CD4-positive, CD25-positive, alpha-beta regulatory T cell (primary cell): ENCODE measurements around the gene MYRF. TPM values are rescaled to one million over a fixed set of nuclear protein-coding genes. Genes with fewer than 3 reads are reported as not detected.

ENCODE experiments used
- ATAC-seq, 2 donors: fragments of 150-1000 bp; cut with Tn5 transposase; one replicate each; pipeline ENCODE4 v1.10.0; 2021; ENCODE audit warnings: low read depth in 2 of 2, moderate number of reproducible peaks in 2 of 2, moderate library complexity in 1 of 2
- DNase-seq, 3 donors: peaks; one replicate each; pipeline versions ENCODE4 v3.0.0 to v3.0.0-alpha.2; 2012 to 2022; ENCODE audit warnings: mixed read lengths in 1 of 3
- H3K27ac ChIP-seq: one replicate; pipeline ENCODE4 v1.7.0; 2013; ENCODE audit warnings: mild to moderate bottlenecking, low read length; ENCODE audit not compliant: insufficient read depth, poor library complexity, severe bottlenecking
- H3K27me3 ChIP-seq: one replicate; pipeline ENCODE4 v1.7.0; 2013; ENCODE audit warnings: low read length; ENCODE audit not compliant: control insufficient read depth, insufficient read depth
- H3K36me3 ChIP-seq: one replicate; pipeline ENCODE4 v1.7.0; 2013; ENCODE audit warnings: mild to moderate bottlenecking, low read length, moderate library complexity; ENCODE audit not compliant: control insufficient read depth, insufficient read depth
- H3K4me1 ChIP-seq: 2 replicates; pipeline ENCODE4 v1.7.0; 2013; ENCODE audit warnings: mild to moderate bottlenecking, low read length; ENCODE audit not compliant: insufficient read depth, control insufficient read depth, poor library complexity, severe bottlenecking
- H3K4me3 ChIP-seq: one replicate; pipeline ENCODE4 v1.7.0; 2013; ENCODE audit warnings: low read depth, mild to moderate bottlenecking, low read length, moderate library complexity
- H3K9me3 ChIP-seq, 2 experiments: 1 replicate in 1 of 2; 2 replicates in 1 of 2; pipeline ENCODE4 v1.7.0; 2013; ENCODE audit warnings: low read length in 2 of 2, mild to moderate bottlenecking in 1 of 2, moderate library complexity in 1 of 2; ENCODE audit not compliant: control insufficient read depth in 2 of 2
- H3K27ac Mint-ChIP-seq, 3 donors: one replicate each; pipeline ENCODE4 v1.8.0; 2020 to 2022; ENCODE audit warnings: mild to moderate bottlenecking in 3 of 3, mixed read lengths in 3 of 3, moderate library complexity in 2 of 3
- H3K27me3 Mint-ChIP-seq: one replicate; pipeline ENCODE4 v1.8.0; 2022; ENCODE audit warnings: mild to moderate bottlenecking, mixed read lengths
- H3K36me3 Mint-ChIP-seq: one replicate; pipeline ENCODE4 v1.8.0; 2020; ENCODE audit warnings: mixed read lengths
- H3K4me1 Mint-ChIP-seq, 4 donors: one replicate each; pipeline ENCODE4 v1.8.0; 2020 to 2022; ENCODE audit warnings: mixed read lengths in 4 of 4, mild to moderate bottlenecking in 1 of 4
- H3K4me3 Mint-ChIP-seq, 4 donors: one replicate each; pipeline ENCODE4 v1.8.0; 2020 to 2022; ENCODE audit warnings: mild to moderate bottlenecking in 4 of 4, mixed read lengths in 4 of 4, moderate library complexity in 3 of 4
- H3K9me3 Mint-ChIP-seq, 7 donors: one replicate each; pipeline ENCODE4 v1.8.0; 2020 to 2022; ENCODE audit warnings: mixed read lengths in 7 of 7, mild to moderate bottlenecking in 3 of 7, moderate library complexity in 2 of 7
- polyA plus RNA-seq, 4 donors: library from polyadenylated mRNA; unstranded; fragments of 300-500 nt; fragmentation: Illumina TruSeq; gene quantifications; one replicate each; pipeline ENCODE4 v1.2.3, GENCODE V29; 2021
- total RNA-seq: library from RNA; stranded (reverse); gene quantifications from one replicate; pipeline ENCODE4 v1.2.3, GENCODE V29; 2022

The MYRF gene
- total and polyA plus RNA-seq, 5 donors from 2014 or later: 0.20 to 0.74 (median 0.30) TPM; not detected in 2

DNA sequence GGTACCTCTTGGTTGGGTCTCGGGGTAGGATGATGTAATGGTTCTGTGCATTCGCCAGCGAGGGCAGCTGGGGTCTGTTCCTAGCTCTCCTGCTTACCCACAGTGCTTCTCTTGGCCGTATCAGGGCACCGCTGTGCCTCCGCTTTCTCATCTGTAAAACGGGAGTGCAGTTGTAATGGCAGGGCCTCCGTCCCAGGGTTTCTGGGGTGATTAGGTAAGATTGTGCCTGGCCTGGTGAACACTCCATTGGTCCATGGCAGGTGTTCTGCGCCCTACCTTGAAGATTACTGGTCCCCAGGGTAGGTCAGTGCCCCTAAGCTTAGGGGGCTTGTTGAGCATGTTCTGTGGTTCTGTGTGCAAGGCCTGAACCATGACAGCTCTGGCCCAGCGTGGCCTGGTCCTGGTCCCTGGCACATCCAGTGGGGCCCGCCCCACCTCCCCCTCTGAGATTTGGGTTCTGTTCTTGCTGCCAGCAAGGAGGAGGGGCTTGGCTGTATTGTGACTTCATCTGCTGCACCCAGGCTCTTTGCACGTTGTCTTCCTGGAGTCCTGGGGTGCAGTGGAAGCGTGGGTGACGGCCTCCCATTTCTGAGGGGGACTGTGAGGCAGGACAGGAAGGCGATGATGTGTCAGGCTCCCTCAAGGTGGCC is 4.9 kb downstream of the MYRF start:
- H3K27me3 ChIP-seq: no peaks in the 10 kb centered on the region
- Mint-ChIP-seq H3K4me3 (no peak overlapping the region), H3K36me3 (no peaks in the 10 kb centered on the region), H3K4me1 (peaks cover 0 to 20% (median 8%) of the 10 kb centered on the region in 4 donors), H3K9me3 (peaks cover 0 to 2% (median 0%) of the 10 kb centered on the region in 7 donors), H3K27me3 (peaks cover 13% of the 10 kb centered on the region), H3K27ac (no peak overlapping the region)
- DNase-seq: no peak
- H3K9me3 ChIP-seq: no peaks in the 10 kb centered on the region
- H3K4me3 ChIP-seq: no peak overlapping the region
- H3K27ac ChIP-seq: no peak overlapping the region
- H3K36me3 ChIP-seq: no peaks in the 10 kb centered on the region
- H3K4me1 ChIP-seq: peaks cover 14% of the 10 kb centered on the region
- no peak for ATAC-seq

DNA sequence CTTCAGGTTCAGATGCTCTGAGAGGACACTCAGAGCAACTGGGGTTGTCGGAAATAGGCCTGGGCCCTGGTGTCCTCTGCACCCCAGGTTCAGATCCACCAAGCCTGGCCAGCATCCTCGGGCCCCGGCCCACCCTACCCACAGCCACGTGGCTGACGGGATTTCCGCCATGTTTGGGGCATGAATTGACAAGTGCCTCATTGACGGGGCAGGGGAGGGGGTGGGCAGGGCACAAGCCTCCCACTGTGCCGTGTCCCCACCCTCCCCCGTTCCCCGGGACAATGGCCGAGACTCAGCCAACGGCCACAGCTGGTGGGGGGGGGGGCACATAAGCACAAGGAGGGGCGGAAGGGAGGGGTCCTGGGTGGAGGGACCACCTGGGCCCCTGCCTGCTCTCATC is 8.5 kb downstream of the MYRF start:
- Histone ChIP-seq H3K36me3 (no peaks in the 10 kb centered on the region), H3K4me3 (no peak overlapping the region), H3K9me3 (no peaks in the 10 kb centered on the region), H3K27me3 (no peaks in the 10 kb centered on the region), H3K4me1 (peaks cover 8% of the 10 kb centered on the region), H3K27ac (no peak overlapping the region)
- Mint-ChIP-seq H3K27me3 (no peaks in the 10 kb centered on the region), H3K27ac (no peak overlapping the region), H3K4me1 (peaks cover 0 to 13% (median 4%) of the 10 kb centered on the region in 4 donors), H3K4me3 (no peak overlapping the region), H3K36me3 (no peaks in the 10 kb centered on the region), H3K9me3 (no peaks in the 10 kb centered on the region)
- no peak for DNase-seq
- ATAC-seq: no peak

DNA sequence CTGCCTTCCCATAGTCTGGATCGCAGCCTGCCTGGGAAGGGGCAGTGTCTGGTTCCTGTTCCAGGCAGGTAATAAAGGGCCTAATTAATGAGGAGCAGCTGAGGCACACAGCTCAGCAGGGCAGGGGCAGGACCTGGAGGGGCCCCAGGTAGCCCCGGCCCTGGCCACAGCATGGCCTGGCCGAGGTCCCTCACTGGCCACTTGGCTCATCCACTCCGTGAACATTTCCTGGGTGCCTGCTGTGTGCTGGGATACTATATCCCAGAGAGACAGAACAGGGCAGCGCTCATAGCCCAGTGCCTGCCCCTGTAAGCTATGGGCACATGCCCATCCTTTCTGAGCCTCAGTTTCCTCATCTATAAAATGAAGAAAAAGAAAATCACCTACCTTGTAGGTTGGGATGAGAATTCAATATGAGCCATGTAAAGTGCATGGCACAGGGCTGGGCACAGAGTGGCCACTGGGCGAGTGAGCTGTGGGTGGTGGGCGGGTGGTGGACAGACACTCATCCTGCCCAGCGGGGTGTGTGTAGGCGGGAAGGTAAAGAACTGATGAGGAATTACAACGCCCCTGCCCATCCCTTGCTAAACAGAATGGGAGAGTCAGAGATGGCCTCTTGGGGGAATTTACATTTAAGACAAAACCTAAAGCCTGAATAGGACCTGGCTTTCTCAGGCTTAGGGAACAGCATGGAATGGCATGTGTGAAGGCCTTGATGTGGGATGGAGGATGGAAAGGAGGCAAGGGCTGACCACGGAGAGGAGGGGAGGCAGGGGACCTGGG is 9.2 kb downstream of the MYRF start:
- Histone ChIP-seq H3K9me3 (no peaks in the 10 kb centered on the region), H3K4me1 (peaks cover 1% of the 10 kb centered on the region), H3K36me3 (no peaks in the 10 kb centered on the region), H3K27me3 (no peaks in the 10 kb centered on the region), H3K4me3 (no peak overlapping the region), H3K27ac (no peak overlapping the region)
- no peaks in the 10 kb centered on the region for H3K9me3 Mint-ChIP-seq
- H3K27me3 Mint-ChIP-seq: no peaks in the 10 kb centered on the region
- H3K27ac Mint-ChIP-seq: peak overlapping the region in 1 of 3 donors; percentile 29
- ATAC-seq (no peak), DNase-seq (no peak)
- H3K36me3 Mint-ChIP-seq: no peaks in the 10 kb centered on the region
- peaks cover 0 to 7% (median 2%) of the 10 kb centered on the region in 4 donors for H3K4me1 Mint-ChIP-seq
- no peak overlapping the region for H3K4me3 Mint-ChIP-seq

DNA sequence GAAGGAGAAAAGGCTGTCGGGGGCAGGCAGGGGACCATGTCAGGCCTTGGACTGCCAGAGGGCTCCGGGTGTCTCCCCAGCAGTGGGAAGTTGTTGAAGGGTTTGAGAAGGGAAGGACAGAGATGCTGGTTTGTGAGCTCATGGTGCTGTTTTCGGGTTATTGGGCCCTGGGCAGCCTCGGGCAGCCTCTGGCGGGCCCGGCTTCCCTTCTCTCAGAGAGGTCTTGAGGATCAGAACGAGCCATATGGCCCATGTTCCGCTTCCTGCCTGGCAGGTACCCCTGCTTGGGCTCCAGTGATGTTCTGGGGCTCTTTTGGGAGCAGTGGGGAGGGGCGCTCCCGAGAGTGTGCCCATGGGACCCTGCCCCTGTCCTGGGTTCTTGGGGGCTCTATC is 9.8 kb downstream of the MYRF start:
- no peaks in the 10 kb centered on the region for H3K4me1 ChIP-seq
- H3K27ac Mint-ChIP-seq: peak overlapping the region in 1 of 3 donors; percentile 29
- no peak overlapping the region for H3K27ac ChIP-seq
- no peaks in the 10 kb centered on the region for H3K27me3 ChIP-seq
- ATAC-seq: no peak
- no peaks in the 10 kb centered on the region for H3K27me3 Mint-ChIP-seq
- DNase-seq: no peak
- H3K36me3 ChIP-seq: no peaks in the 10 kb centered on the region
- H3K36me3 Mint-ChIP-seq: no peaks in the 10 kb centered on the region
- H3K4me3 Mint-ChIP-seq: no peak overlapping the region
- H3K9me3 Mint-ChIP-seq: no peaks in the 10 kb centered on the region
- peaks cover 0 to 6% (median under 1%) of the 10 kb centered on the region in 4 donors for H3K4me1 Mint-ChIP-seq
- H3K4me3 ChIP-seq: no peak overlapping the region
- no peaks in the 10 kb centered on the region for H3K9me3 ChIP-seq

DNA sequence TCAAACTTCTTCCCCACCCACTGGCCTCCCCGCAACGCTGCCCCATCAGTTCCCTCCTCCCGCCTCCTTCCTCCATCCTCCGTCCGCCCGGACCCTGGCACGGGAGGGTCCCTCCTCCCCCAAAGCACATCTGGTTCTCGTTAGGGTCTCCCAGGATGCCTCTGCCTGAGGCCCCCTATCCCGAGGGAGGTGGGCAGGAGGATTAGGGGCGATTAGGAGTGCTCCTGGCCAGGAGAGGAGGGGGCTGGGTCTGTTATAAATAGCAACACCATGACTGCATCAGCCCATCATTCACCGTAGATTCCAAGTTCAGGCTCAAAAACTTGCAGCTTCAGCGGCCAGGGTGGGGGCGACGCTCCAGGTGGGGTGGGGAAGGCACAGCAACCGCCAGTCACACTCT is 10.4 kb downstream of the MYRF start:
- H3K36me3 Mint-ChIP-seq: no peaks in the 10 kb centered on the region
- no peaks in the 10 kb centered on the region for H3K4me1 ChIP-seq
- no peak overlapping the region for H3K27ac ChIP-seq
- H3K27me3 ChIP-seq: no peaks in the 10 kb centered on the region
- H3K27me3 Mint-ChIP-seq: no peaks in the 10 kb centered on the region
- H3K4me3 ChIP-seq: no peak overlapping the region
- H3K27ac Mint-ChIP-seq: no peak overlapping the region
- no peaks in the 10 kb centered on the region for H3K9me3 Mint-ChIP-seq
- ATAC-seq (no peak), DNase-seq (no peak)
- H3K9me3 ChIP-seq: no peaks in the 10 kb centered on the region
- H3K36me3 ChIP-seq: no peaks in the 10 kb centered on the region
- H3K4me3 Mint-ChIP-seq: no peak overlapping the region
- peaks cover 0 to 6% (median 0%) of the 10 kb centered on the region in 4 donors for H3K4me1 Mint-ChIP-seq

DNA sequence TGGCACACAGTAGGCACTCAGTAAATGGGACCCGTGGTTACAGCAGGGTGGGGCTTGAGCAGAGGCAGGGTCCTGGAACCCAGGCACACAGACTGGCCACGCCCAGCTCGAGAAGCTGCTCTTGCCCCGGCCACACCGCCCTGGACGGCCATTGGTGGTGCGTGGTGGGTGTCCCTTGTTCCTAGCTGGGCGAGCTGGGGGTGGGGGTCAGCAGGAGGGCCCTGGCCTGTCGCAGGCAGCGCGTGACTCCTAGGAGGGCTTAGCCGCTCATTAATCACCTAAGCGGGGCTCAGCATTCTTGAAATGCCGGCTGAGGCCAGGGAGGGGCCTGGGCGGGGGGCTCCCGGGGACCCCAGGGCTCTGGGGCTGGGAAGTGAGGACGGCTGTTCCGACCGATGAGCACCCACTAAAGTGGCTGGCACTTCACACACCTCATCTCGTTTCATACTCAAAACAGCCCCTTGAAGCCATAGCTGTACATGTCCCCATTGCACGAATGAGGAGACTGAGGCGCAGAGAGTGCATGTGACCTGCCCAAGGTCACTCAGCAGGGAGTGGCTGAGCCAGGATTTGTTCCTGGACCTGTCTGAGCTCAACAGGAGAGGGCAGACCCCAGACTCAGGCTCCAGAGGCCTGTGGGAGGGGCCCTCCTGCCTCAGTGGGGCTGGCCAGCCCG is 11.6 kb downstream of the MYRF start:
- H3K4me1 ChIP-seq: no peaks in the 10 kb centered on the region
- H3K36me3 Mint-ChIP-seq: no peaks in the 10 kb centered on the region
- no peak overlapping the region for H3K27ac ChIP-seq
- peaks cover 0 to 6% (median 0%) of the 10 kb centered on the region in 4 donors for H3K4me1 Mint-ChIP-seq
- no peaks in the 10 kb centered on the region for H3K27me3 ChIP-seq
- no peaks in the 10 kb centered on the region for H3K27me3 Mint-ChIP-seq
- H3K36me3 ChIP-seq: no peaks in the 10 kb centered on the region
- no peak for ATAC-seq
- no peak for DNase-seq
- no peaks in the 10 kb centered on the region for H3K9me3 ChIP-seq
- no peak overlapping the region for H3K4me3 ChIP-seq
- no peaks in the 10 kb centered on the region for H3K9me3 Mint-ChIP-seq
- H3K27ac Mint-ChIP-seq: no peak overlapping the region
- no peak overlapping the region for H3K4me3 Mint-ChIP-seq

DNA sequence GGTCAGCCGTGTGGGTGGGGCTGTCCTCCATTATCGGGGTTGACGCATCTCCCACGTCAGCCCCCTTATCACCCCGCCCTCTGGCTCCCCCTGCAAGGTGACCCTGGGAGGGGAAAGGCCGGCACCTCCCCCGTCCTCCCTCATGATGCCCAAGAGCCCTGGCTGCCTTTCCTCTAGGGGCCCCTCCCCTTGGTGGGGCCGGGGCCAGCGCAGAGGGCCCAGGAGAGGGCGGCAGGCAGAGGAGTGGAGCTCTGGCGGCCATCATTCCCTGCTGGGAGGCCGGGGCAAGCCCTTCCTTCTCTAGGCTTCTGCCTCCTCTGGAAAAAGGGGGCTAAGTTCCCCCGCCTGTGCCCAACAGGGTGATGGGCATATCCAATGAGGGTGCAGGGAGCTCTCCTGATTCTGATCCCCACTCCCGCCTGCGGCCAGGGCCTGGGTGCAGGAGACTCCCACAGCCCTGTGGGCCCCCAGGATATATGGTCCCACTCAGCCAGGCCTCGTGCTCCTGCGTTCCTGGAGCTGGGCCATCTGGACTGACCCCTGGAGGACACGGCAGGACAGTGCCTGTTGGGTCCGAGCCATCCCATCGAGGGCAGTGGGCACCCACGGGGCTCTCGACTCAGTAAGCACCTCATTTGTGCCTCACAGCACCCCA is 12.3 kb downstream of the MYRF start:
- no peaks in the 10 kb centered on the region for H3K4me1 ChIP-seq
- H3K36me3 Mint-ChIP-seq: no peaks in the 10 kb centered on the region
- DNase-seq (no peak), ATAC-seq (no peak)
- no peaks in the 10 kb centered on the region for H3K27me3 ChIP-seq
- no peak overlapping the region for H3K27ac ChIP-seq
- no peaks in the 10 kb centered on the region for H3K9me3 ChIP-seq
- H3K4me3 ChIP-seq: no peak overlapping the region
- H3K9me3 Mint-ChIP-seq: no peaks in the 10 kb centered on the region
- no peak overlapping the region for H3K4me3 Mint-ChIP-seq
- H3K36me3 ChIP-seq: no peaks in the 10 kb centered on the region
- no peak overlapping the region for H3K27ac Mint-ChIP-seq
- no peaks in the 10 kb centered on the region for H3K27me3 Mint-ChIP-seq
- peaks cover 0 to 6% (median 0%) of the 10 kb centered on the region in 4 donors for H3K4me1 Mint-ChIP-seq
